ENCODE measurements around the gene PAX8.

DNA sequence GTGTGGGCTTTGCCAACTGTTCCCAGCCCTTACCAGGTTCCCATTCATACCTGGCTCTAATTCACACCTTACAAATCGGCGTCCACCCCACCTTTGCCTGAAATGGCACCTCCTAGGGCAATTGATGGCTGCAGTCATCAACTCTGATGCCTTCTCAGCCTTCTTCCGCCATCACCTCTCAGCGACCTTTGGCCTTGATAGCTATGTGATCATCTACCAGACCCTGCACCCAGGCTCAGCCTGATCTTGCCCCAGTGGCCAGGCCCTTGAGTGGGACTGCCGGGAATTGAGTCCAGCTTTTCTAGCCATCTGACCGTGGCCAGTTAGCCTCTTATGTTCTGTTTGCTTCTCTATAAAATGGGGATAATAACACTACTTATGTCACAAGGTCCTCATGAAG lies 72.5 kb downstream of the PAX8 start:
- TF ChIP-seq, protein P1, sequence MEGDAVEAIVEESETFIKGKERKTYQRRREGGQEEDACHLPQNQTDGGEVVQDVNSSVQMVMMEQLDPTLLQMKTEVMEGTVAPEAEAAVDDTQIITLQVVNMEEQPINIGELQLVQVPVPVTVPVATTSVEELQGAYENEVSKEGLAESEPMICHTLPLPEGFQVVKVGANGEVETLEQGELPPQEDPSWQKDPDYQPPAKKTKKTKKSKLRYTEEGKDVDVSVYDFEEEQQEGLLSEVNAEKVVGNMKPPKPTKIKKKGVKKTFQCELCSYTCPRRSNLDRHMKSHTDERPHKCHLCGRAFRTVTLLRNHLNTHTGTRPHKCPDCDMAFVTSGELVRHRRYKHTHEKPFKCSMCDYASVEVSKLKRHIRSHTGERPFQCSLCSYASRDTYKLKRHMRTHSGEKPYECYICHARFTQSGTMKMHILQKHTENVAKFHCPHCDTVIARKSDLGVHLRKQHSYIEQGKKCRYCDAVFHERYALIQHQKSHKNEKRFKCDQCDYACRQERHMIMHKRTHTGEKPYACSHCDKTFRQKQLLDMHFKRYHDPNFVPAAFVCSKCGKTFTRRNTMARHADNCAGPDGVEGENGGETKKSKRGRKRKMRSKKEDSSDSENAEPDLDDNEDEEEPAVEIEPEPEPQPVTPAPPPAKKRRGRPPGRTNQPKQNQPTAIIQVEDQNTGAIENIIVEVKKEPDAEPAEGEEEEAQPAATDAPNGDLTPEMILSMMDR (IDR thresholded peaks at IDR 0.05), result no peak
- TF ChIP-seq POLR2AphosphoS5 (IDR thresholded peaks at IDR 0.05), result no peak

Measured in gastroesophageal sphincter (tissue), 3 donors.